ENCODE measurements around the gene TMIGD3. TPM values are rescaled to one million over a fixed set of nuclear protein-coding genes. Genes with fewer than 3 reads are reported as not detected.
A peak's percentile ranks its signal among the peaks of the same experiment; 100 is the strongest.

TMIGD3 gene
- total and polyA plus RNA-seq, 4 donors, result 1.6 to 34.6 (median 4.1) TPM

DNA sequence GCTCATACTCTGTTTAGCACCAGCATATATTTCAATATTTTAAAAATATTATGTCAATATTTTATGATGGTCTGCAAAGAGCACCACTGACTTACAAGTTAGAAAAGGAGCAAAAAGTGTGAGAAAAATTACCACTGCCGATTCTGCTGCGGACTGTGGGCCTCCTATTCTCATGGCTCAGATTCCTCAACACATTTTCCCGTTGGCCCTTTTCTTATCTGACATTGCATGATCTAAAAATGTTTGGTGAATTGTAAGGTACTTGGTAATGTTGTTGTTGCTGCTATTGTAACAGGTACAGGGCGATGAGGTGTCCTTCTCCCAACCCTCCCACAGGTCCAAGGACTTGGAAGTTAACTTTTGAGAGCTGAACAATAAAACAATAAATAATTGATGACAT, 28.9 kb downstream of the TMIGD3 start:
- TF ChIP-seq, protein P1, sequence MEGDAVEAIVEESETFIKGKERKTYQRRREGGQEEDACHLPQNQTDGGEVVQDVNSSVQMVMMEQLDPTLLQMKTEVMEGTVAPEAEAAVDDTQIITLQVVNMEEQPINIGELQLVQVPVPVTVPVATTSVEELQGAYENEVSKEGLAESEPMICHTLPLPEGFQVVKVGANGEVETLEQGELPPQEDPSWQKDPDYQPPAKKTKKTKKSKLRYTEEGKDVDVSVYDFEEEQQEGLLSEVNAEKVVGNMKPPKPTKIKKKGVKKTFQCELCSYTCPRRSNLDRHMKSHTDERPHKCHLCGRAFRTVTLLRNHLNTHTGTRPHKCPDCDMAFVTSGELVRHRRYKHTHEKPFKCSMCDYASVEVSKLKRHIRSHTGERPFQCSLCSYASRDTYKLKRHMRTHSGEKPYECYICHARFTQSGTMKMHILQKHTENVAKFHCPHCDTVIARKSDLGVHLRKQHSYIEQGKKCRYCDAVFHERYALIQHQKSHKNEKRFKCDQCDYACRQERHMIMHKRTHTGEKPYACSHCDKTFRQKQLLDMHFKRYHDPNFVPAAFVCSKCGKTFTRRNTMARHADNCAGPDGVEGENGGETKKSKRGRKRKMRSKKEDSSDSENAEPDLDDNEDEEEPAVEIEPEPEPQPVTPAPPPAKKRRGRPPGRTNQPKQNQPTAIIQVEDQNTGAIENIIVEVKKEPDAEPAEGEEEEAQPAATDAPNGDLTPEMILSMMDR (IDR thresholded peaks at IDR 0.05; ENCODE audit: control extremely low read depth, extremely low read depth), result no peak
- 39 to 57% methylated on average over 4 of the region's 4 CpGs for WGBS, 2 donors

DNA sequence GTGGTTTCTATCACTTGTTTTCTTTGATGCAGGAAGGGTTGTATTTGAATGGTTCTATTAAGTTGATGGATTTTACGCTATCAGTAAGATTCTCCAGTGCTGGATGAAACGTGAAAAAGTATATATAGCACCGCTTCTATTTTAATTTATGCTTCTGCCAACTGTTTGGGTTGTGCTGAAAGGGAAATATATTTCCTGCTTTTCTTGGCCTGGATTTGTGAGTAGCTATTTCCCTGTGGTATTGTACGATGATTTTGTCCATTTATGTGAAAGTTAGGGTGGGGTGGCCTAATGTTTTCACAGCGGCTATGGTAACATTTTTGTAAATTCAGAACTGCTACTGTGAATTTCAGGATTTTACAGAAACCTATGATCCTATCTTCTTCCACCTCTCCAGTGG, 29.3 kb downstream of the TMIGD3 start:
- Histone ChIP-seq H3K4me3 (no peak overlapping the region), H3K9me3 (ENCODE audit: control insufficient read depth in 4 of 4, insufficient read depth in 3 of 4, low read length in 3 of 4) (no peaks in the 10 kb centered on the region), H3K36me3 (ENCODE audit: control insufficient read depth in 4 of 4, insufficient read depth in 4 of 4, low read length in 4 of 4) (peaks cover 4 to 19% (median 12%) of the 10 kb centered on the region in 4 donors), H3K9ac (ENCODE audit: insufficient read depth in 1 of 2, low read length in 2 of 2) (no peak overlapping the region), H3K27ac (ENCODE audit: low read depth in 1 of 2, low read length in 1 of 2) (peak overlapping the region in 1 of 2 donors; percentile 46), H3K27me3 (ENCODE audit: control insufficient read depth in 3 of 3, insufficient read depth in 3 of 3, low read length in 2 of 3) (no peaks in the 10 kb centered on the region), H3K4me1 (ENCODE audit: control insufficient read depth in 5 of 5, insufficient read depth in 5 of 5, low read length in 5 of 5) (peaks cover 0 to 10% (median 0%) of the 10 kb centered on the region in 5 donors)
- WGBS, 2 donors, result 17 to 43% methylated on average over 5 of the region's 5 CpGs
- DNase-seq (no peak), ATAC-seq (ENCODE audit: insufficient read depth, low FRiP score) (no peak)
- TF ChIP-seq, protein P1 (IDR thresholded peaks at IDR 0.05; ENCODE audit: control extremely low read depth, extremely low read depth), result no peak

More for the DNA sequence above, 28.9 kb downstream of the TMIGD3 start:
- Histone ChIP-seq H3K9me3 (ENCODE audit: control insufficient read depth in 4 of 4, insufficient read depth in 3 of 4, low read length in 3 of 4) (no peaks in the 10 kb centered on the region), H3K9ac (ENCODE audit: insufficient read depth in 1 of 2, low read length in 2 of 2) (no peak overlapping the region), H3K4me1 (ENCODE audit: control insufficient read depth in 5 of 5, insufficient read depth in 5 of 5, low read length in 5 of 5) (peaks cover 0 to 10% (median 0%) of the 10 kb centered on the region in 5 donors), H3K27me3 (ENCODE audit: control insufficient read depth in 3 of 3, insufficient read depth in 3 of 3, low read length in 2 of 3) (no peaks in the 10 kb centered on the region), H3K36me3 (ENCODE audit: control insufficient read depth in 4 of 4, insufficient read depth in 4 of 4, low read length in 4 of 4) (peaks cover 3 to 15% (median 10%) of the 10 kb centered on the region in 4 donors), H3K27ac (ENCODE audit: low read depth in 1 of 2, low read length in 1 of 2) (peak overlapping the region; percentile 10 to 46), H3K4me3 (no peak overlapping the region)
- DNase-seq (no peak), ATAC-seq (ENCODE audit: insufficient read depth, low FRiP score) (no peak)

DNA sequence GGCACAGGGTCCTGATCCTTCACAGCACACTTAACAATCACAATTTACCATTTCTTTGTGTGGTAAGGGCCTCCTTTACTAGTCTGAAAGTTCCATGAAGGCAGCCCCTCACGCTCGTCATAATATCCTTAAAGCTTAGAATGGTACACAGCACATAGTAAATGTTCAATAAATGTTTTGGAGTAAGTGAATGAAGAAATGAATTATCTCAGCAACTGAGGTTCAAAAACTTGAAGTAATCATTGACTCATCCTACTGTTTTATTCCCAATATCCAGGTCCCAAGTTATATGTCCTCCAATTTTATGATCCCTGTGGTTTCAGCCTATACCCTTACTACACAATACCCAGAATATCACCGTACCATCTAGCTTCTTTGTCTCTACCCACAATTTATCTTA, 31.9 kb downstream of the TMIGD3 start:
- peak overlapping the region in 1 of 2 donors; percentile 59 for H3K27ac ChIP-seq (ENCODE audit: low read depth in 1 of 2, low read length in 1 of 2)
- no peaks in the 10 kb centered on the region for H3K27me3 ChIP-seq (ENCODE audit: control insufficient read depth in 3 of 3, insufficient read depth in 3 of 3, low read length in 2 of 3)
- ATAC-seq (ENCODE audit: insufficient read depth, low FRiP score), result no peak
- peaks cover 4 to 32% (median 15%) of the 10 kb centered on the region in 4 donors for H3K36me3 ChIP-seq (ENCODE audit: control insufficient read depth in 4 of 4, insufficient read depth in 4 of 4, low read length in 4 of 4)
- DNase-seq, result no peak
- no peak overlapping the region for H3K9ac ChIP-seq (ENCODE audit: insufficient read depth in 1 of 2, low read length in 2 of 2)
- no peak overlapping the region for H3K4me3 ChIP-seq
- no peaks in the 10 kb centered on the region for H3K9me3 ChIP-seq (ENCODE audit: control insufficient read depth in 4 of 4, insufficient read depth in 3 of 4, low read length in 3 of 4)
- 90 to 91% methylated on average over 3 of the region's 3 CpGs for whole genome bisulfite sequencing, 2 donors
- H3K4me1 ChIP-seq (ENCODE audit: control insufficient read depth in 5 of 5, insufficient read depth in 5 of 5, low read length in 5 of 5), result peaks cover 0 to 13% (median 0%) of the 10 kb centered on the region in 5 donors
- TF ChIP-seq, protein P1 (IDR thresholded peaks at IDR 0.05; ENCODE audit: control extremely low read depth, extremely low read depth), result no peak

GRCh38 chr1:111471012-111471411, 32.4 kb downstream of the TMIGD3 start:
- Histone ChIP-seq H3K4me3 (no peak overlapping the region), H3K36me3 (ENCODE audit: control insufficient read depth in 4 of 4, insufficient read depth in 4 of 4, low read length in 4 of 4) (peaks cover 4 to 32% (median 15%) of the 10 kb centered on the region in 4 donors), H3K9ac (ENCODE audit: insufficient read depth in 1 of 2, low read length in 2 of 2) (no peak overlapping the region), H3K27ac (ENCODE audit: low read depth in 1 of 2, low read length in 1 of 2) (no peak overlapping the region), H3K4me1 (ENCODE audit: control insufficient read depth in 5 of 5, insufficient read depth in 5 of 5, low read length in 5 of 5) (peaks cover 0 to 12% (median 0%) of the 10 kb centered on the region in 5 donors), H3K9me3 (ENCODE audit: control insufficient read depth in 4 of 4, insufficient read depth in 3 of 4, low read length in 3 of 4) (no peaks in the 10 kb centered on the region), H3K27me3 (ENCODE audit: control insufficient read depth in 3 of 3, insufficient read depth in 3 of 3, low read length in 2 of 3) (no peaks in the 10 kb centered on the region)
- WGBS, 2 donors, result 22 to 40% methylated on average over 3 of the region's 3 CpGs
- ATAC-seq (ENCODE audit: insufficient read depth, low FRiP score) (no peak), DNase-seq (no peak)
- TF ChIP-seq, protein P1 (IDR thresholded peaks at IDR 0.05; ENCODE audit: control extremely low read depth, extremely low read depth), result no peak

Measured in lung (tissue), 12 donors.